WTC11 (cell line): ENCODE measurements around the gene GMEB1. TPM values are rescaled to one million over a fixed set of nuclear protein-coding genes. Genes with fewer than 3 reads are reported as not detected.

Experiments used
- ATF2 ChIP-seq: sonication (generic); formaldehyde crosslinking; IDR thresholded peaks from 2 replicates; pipeline ENCODE4 v1.8.1; 2022; ENCODE audit warnings: low read depth, missing genetic modification reagents, borderline replicate concordance
- ATF3 ChIP-seq: sonication (generic); formaldehyde crosslinking; conservative IDR thresholded peaks from 2 replicates; pipeline ENCODE4 v1.8.1; 2022; ENCODE audit warnings: mild to moderate bottlenecking, missing genetic modification reagents
- CREB1 ChIP-seq: sonication (generic); formaldehyde crosslinking; IDR thresholded peaks from 2 replicates; pipeline ENCODE4 v1.8.0; 2023; ENCODE audit warnings: mild to moderate bottlenecking, missing genetic modification reagents
- FOXP1 ChIP-seq: sonication (generic); formaldehyde crosslinking; IDR thresholded peaks from 2 replicates; pipeline ENCODE4 v1.8.0; 2022; ENCODE audit warnings: missing genetic modification reagents, mild to moderate bottlenecking, moderate library complexity, borderline replicate concordance
- MXD4 ChIP-seq: fragments of 250-450 bp; sonication (Bioruptor Pico); IDR thresholded peaks from 2 replicates; pipeline ENCODE4 v1.8.0; 2021; ENCODE audit warnings: mild to moderate bottlenecking, moderate library complexity, borderline replicate concordance
- PRRX2 ChIP-seq: fragments of 250-450 bp; sonication (Bioruptor Pico); IDR thresholded peaks from 2 replicates; pipeline ENCODE4 v1.8.0; 2021; ENCODE audit warnings: mild to moderate bottlenecking
- ZNF232 ChIP-seq: sonication (generic); formaldehyde crosslinking; IDR thresholded peaks from 2 replicates; pipeline ENCODE4 v1.8.0; 2022; ENCODE audit warnings: mild to moderate bottlenecking, missing genetic modification reagents
- ZNF425 ChIP-seq: fragments of 250-450 bp; sonication (Bioruptor Pico); conservative IDR thresholded peaks from 2 replicates; pipeline ENCODE4 v1.9.0; 2021; ENCODE audit warnings: mild to moderate bottlenecking
- total RNA-seq: library from RNA; stranded (reverse); gene quantifications from 3 replicates; pipeline ENCODE4 v1.2.3, GENCODE V29; 2021
- TF ChIP-seq, protein P1 (sequence below): sonication (generic); formaldehyde crosslinking; IDR thresholded peaks from 2 replicates; pipeline ENCODE4 v1.8.0; 2022; ENCODE audit warnings: mild to moderate bottlenecking, missing genetic modification reagents
- TF ChIP-seq, protein P2 (sequence below): sonication (generic); formaldehyde crosslinking; IDR thresholded peaks from 2 replicates; pipeline ENCODE4 v1.8.1; 2022; ENCODE audit warnings: missing genetic modification reagents, borderline replicate concordance
- TF ChIP-seq, protein P3 (sequence below): sonication (generic); formaldehyde crosslinking; IDR thresholded peaks from 2 replicates; pipeline ENCODE4 v1.8.1; 2022; ENCODE audit warnings: mild to moderate bottlenecking, missing genetic modification reagents, moderate library complexity, borderline replicate concordance
- TF ChIP-seq, protein P4 (sequence below): sonication (generic); formaldehyde crosslinking; IDR thresholded peaks from 2 replicates; pipeline ENCODE4 v1.8.1; 2023; ENCODE audit warnings: mild to moderate bottlenecking, moderate library complexity, missing genetic modification reagents
- TF ChIP-seq, protein P5 (sequence below): sonication (generic); formaldehyde crosslinking; IDR thresholded peaks from 2 replicates; pipeline ENCODE4 v1.8.1; 2022; ENCODE audit warnings: mild to moderate bottlenecking, moderate library complexity, missing genetic modification reagents
- TF ChIP-seq, protein P6 (sequence below): fragments of 250-450 bp; sonication (Bioruptor Pico); IDR thresholded peaks from 2 replicates; pipeline ENCODE4 v1.9.0; 2021; ENCODE audit warnings: mild to moderate bottlenecking, borderline replicate concordance

Gene GMEB1
- total RNA-seq, 1 experiment from 2014 or later = 29.4 TPM

- TF ChIP-seq CREB1 (no peak), ATF2 (CRISPR knock-in tag) (no peak), ZNF232 (CRISPR knock-in tag) (no peak), MXD4 (CRISPR knock-in tag) (no peak), ZNF425 (no peak), PRRX2 (CRISPR knock-in tag) (no peak), FOXP1 (CRISPR knock-in tag) (no peak), ATF3 (CRISPR knock-in tag) (no peak)
- TF ChIP-seq, protein P1, sequence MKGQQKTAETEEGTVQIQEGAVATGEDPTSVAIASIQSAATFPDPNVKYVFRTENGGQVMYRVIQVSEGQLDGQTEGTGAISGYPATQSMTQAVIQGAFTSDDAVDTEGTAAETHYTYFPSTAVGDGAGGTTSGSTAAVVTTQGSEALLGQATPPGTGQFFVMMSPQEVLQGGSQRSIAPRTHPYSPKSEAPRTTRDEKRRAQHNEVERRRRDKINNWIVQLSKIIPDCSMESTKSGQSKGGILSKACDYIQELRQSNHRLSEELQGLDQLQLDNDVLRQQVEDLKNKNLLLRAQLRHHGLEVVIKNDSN = no peak
- TF ChIP-seq, protein P2, sequence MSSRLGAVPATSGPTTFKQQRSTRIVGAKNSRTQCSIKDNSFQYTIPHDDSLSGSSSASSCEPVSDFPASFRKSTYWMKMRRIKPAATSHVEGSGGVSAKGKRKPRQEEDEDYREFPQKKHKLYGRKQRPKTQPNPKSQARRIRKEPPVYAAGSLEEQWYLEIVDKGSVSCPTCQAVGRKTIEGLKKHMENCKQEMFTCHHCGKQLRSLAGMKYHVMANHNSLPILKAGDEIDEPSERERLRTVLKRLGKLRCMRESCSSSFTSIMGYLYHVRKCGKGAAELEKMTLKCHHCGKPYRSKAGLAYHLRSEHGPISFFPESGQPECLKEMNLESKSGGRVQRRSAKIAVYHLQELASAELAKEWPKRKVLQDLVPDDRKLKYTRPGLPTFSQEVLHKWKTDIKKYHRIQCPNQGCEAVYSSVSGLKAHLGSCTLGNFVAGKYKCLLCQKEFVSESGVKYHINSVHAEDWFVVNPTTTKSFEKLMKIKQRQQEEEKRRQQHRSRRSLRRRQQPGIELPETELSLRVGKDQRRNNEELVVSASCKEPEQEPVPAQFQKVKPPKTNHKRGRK (CRISPR knock-in tag) = no peak
- TF ChIP-seq, protein P3, sequence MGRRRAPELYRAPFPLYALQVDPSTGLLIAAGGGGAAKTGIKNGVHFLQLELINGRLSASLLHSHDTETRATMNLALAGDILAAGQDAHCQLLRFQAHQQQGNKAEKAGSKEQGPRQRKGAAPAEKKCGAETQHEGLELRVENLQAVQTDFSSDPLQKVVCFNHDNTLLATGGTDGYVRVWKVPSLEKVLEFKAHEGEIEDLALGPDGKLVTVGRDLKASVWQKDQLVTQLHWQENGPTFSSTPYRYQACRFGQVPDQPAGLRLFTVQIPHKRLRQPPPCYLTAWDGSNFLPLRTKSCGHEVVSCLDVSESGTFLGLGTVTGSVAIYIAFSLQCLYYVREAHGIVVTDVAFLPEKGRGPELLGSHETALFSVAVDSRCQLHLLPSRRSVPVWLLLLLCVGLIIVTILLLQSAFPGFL = no peak
- TF ChIP-seq, protein P4, sequence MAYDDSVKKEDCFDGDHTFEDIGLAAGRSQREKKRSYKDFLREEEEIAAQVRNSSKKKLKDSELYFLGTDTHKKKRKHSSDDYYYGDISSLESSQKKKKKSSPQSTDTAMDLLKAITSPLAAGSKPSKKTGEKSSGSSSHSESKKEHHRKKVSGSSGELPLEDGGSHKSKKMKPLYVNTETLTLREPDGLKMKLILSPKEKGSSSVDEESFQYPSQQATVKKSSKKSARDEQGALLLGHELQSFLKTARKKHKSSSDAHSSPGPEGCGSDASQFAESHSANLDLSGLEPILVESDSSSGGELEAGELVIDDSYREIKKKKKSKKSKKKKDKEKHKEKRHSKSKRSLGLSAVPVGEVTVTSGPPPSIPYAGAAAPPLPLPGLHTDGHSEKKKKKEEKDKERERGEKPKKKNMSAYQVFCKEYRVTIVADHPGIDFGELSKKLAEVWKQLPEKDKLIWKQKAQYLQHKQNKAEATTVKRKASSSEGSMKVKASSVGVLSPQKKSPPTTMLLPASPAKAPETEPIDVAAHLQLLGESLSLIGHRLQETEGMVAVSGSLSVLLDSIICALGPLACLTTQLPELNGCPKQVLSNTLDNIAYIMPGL = no peak
- TF ChIP-seq, protein P5, sequence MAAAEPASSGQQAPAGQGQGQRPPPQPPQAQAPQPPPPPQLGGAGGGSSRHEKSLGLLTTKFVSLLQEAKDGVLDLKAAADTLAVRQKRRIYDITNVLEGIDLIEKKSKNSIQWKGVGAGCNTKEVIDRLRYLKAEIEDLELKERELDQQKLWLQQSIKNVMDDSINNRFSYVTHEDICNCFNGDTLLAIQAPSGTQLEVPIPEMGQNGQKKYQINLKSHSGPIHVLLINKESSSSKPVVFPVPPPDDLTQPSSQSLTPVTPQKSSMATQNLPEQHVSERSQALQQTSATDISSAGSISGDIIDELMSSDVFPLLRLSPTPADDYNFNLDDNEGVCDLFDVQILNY (CRISPR knock-in tag) = no peak
- TF ChIP-seq, protein P6, sequence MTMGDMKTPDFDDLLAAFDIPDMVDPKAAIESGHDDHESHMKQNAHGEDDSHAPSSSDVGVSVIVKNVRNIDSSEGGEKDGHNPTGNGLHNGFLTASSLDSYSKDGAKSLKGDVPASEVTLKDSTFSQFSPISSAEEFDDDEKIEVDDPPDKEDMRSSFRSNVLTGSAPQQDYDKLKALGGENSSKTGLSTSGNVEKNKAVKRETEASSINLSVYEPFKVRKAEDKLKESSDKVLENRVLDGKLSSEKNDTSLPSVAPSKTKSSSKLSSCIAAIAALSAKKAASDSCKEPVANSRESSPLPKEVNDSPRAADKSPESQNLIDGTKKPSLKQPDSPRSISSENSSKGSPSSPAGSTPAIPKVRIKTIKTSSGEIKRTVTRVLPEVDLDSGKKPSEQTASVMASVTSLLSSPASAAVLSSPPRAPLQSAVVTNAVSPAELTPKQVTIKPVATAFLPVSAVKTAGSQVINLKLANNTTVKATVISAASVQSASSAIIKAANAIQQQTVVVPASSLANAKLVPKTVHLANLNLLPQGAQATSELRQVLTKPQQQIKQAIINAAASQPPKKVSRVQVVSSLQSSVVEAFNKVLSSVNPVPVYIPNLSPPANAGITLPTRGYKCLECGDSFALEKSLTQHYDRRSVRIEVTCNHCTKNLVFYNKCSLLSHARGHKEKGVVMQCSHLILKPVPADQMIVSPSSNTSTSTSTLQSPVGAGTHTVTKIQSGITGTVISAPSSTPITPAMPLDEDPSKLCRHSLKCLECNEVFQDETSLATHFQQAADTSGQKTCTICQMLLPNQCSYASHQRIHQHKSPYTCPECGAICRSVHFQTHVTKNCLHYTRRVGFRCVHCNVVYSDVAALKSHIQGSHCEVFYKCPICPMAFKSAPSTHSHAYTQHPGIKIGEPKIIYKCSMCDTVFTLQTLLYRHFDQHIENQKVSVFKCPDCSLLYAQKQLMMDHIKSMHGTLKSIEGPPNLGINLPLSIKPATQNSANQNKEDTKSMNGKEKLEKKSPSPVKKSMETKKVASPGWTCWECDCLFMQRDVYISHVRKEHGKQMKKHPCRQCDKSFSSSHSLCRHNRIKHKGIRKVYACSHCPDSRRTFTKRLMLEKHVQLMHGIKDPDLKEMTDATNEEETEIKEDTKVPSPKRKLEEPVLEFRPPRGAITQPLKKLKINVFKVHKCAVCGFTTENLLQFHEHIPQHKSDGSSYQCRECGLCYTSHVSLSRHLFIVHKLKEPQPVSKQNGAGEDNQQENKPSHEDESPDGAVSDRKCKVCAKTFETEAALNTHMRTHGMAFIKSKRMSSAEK (CRISPR knock-in tag) = no peak
Observed at GRCh38 chr1:28675924-28676257, 7.3 kb downstream of the GMEB1 start (continued).
